Smooth muscle cell (in vitro differentiated cells): Measurements from ENCODE around the gene ALOX12B. TPM values are rescaled to one million over a fixed set of nuclear protein-coding genes. Genes with fewer than 3 reads are reported as not detected.
A peak's percentile ranks its signal among the peaks of the same experiment; 100 is the strongest.

ENCODE experiments used
- DNase-seq: peaks from one replicate; lab custom pipeline; 2025; ENCODE audit not compliant: unreplicated experiment; lab: John Stamatoyannopoulos, UW
- H2AFZ ChIP-seq: fragments of 200-600 bp; sonication (generic); 2 replicates; pipeline ENCODE4 v1.6.0; 2016; ENCODE audit warnings: antibody characterized with exemption, low read depth, mild to moderate bottlenecking
- H3F3A ChIP-seq: fragments of 200-600 bp; sonication (generic); 2 replicates; pipeline ENCODE4 v1.6.0; 2017; ENCODE audit warnings: antibody characterized with exemption, low read depth
- H3K27ac ChIP-seq: fragments of 200-600 bp; sonication (generic); 2 replicates; pipeline ENCODE4 v1.5.1; 2016; ENCODE audit warnings: low read depth, mild to moderate bottlenecking
- H3K27me3 ChIP-seq: fragments of 200-600 bp; sonication (generic); 2 replicates; pipeline ENCODE4 v1.6.1; 2016; ENCODE audit warnings: low read depth, mild to moderate bottlenecking
- H3K36me3 ChIP-seq: fragments of 200-600 bp; sonication (generic); 2 replicates; pipeline ENCODE4 v1.5.1; 2016; ENCODE audit warnings: low read depth
- H3K4me1 ChIP-seq: fragments of 200-600 bp; sonication (generic); 2 replicates; pipeline ENCODE4 v1.5.1; 2016; ENCODE audit warnings: low read depth
- H3K4me2 ChIP-seq: fragments of 200-600 bp; sonication (generic); 2 replicates; pipeline ENCODE4 v1.6.0; 2016; ENCODE audit warnings: mild to moderate bottlenecking
- H3K4me3 ChIP-seq: fragments of 200-600 bp; sonication (generic); 2 replicates; pipeline ENCODE4 v1.5.1; 2016; ENCODE audit warnings: mild to moderate bottlenecking
- H3K79me2 ChIP-seq: fragments of 200-600 bp; sonication (generic); 2 replicates; pipeline ENCODE4 v1.6.0; 2016; ENCODE audit warnings: low read depth, mild to moderate bottlenecking
- H3K9ac ChIP-seq: fragments of 200-600 bp; sonication (generic); 2 replicates; pipeline ENCODE4 v1.6.0; 2016; ENCODE audit warnings: low read depth
- H3K9me3 ChIP-seq: fragments of 200-600 bp; sonication (generic); replicated peaks from 2 replicates; pipeline ENCODE4 v1.5.1; 2016; ENCODE audit warnings: low read depth
- H4K20me1 ChIP-seq: fragments of 200-600 bp; sonication (generic); 2 replicates; pipeline ENCODE4 v1.6.0; 2016; ENCODE audit warnings: low read depth
- WGBS: methylation state at CpG from one replicate; pipeline ENCODE4 v1.1.7; 2016; ENCODE audit warnings: low lambda C conversion rate; 5-methylcytosine and 5-hydroxymethylcytosine counted together
- polyA plus RNA-seq: library from polyadenylated mRNA; unstranded; fragments of >200 nt; fragmentation: Nextera tagmentation; extraction: Ambion mirVana; gene quantifications from 2 replicates; pipeline ENCODE4 v1.2.1, GENCODE V29; 2016
- total RNA-seq: library from RNA; depleted of rRNA; stranded (reverse); fragments of >200 nt; gene quantifications from 2 replicates; pipeline ENCODE4 v1.2.3, GENCODE V29; 2014
- TF ChIP-seq, protein P1 (sequence below): fragments of 200-600 bp; sonication (generic); IDR thresholded peaks from 2 replicates; pipeline ENCODE4 v1.5.1; 2017; ENCODE audit warnings: borderline replicate concordance, mild to moderate bottlenecking, antibody characterized with exemption; ENCODE audit not compliant: insufficient read depth, poor library complexity, severe bottlenecking

The ALOX12B gene
- total and polyA plus RNA-seq, 2 experiments from 2014 or later, result 3.0 to 4.9 TPM

DNA sequence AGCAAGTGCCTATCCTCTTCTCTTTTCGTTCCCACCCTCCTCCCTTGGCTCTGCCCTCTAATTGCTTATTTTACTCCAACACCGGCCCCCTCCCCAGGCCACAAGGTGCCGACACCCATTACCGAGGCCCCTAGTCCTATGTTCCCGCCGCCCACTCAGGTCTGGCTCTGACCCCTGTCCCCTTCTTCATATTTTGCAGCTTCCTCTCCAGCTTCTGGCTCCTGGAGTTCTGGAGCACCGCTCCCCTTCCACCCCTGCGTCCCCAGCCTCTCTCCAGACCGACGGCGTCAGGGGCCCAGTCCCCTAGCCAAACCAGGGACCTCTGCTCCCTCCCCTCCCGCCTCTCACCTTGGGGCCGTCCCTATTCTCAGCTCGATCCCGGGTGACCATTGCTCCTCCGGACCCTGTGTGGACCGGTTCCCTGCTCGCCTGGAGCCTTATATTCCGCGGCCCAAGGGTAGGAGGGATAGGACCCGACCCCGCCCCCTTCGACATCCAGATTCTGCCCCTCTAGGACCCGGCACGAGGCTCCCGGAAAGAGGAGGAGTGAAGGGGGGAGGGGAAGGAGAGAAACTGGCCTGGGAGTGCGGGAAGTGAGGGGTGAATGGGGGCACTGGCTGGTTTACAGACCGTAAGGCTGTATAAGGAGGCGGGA is 36.3 kb upstream of the ALOX12B start, which contains the start of gene HES7:
TSS of gene HES7 (minus strand) at position 412 of the 655 bp plus-strand sequence. CDS start at position 390, 22 bp downstream.
- peak within 1 kb of the TSS; percentile 69 for H2AFZ ChIP-seq
- peaks cover 9% of the 10 kb centered on the region for H4K20me1 ChIP-seq
- peaks cover 25% of the 10 kb centered on the region for H3K27me3 ChIP-seq
- no peaks in the 10 kb centered on the region for H3K79me2 ChIP-seq
- peaks cover 22% of the 10 kb centered on the region for H3K4me1 ChIP-seq
- no peaks in the 10 kb centered on the region for H3K9me3 ChIP-seq
- WGBS, result 3% methylated on average over 29 of the region's 29 CpGs
- H3K36me3 ChIP-seq, result no peaks in the 10 kb centered on the region
- H3K4me2 ChIP-seq, result peak within 1 kb of the TSS; percentile 89
- H3K4me3 ChIP-seq, result peak within 1 kb of the TSS; percentile 59
- DNase-seq, result no peak
- no peak within 1 kb of the TSS for H3K9ac ChIP-seq
- no peak within 1 kb of the TSS for H3K27ac ChIP-seq
- peaks cover 22% of the 10 kb centered on the region for H3F3A ChIP-seq
- TF ChIP-seq, protein P1, sequence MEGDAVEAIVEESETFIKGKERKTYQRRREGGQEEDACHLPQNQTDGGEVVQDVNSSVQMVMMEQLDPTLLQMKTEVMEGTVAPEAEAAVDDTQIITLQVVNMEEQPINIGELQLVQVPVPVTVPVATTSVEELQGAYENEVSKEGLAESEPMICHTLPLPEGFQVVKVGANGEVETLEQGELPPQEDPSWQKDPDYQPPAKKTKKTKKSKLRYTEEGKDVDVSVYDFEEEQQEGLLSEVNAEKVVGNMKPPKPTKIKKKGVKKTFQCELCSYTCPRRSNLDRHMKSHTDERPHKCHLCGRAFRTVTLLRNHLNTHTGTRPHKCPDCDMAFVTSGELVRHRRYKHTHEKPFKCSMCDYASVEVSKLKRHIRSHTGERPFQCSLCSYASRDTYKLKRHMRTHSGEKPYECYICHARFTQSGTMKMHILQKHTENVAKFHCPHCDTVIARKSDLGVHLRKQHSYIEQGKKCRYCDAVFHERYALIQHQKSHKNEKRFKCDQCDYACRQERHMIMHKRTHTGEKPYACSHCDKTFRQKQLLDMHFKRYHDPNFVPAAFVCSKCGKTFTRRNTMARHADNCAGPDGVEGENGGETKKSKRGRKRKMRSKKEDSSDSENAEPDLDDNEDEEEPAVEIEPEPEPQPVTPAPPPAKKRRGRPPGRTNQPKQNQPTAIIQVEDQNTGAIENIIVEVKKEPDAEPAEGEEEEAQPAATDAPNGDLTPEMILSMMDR, result no peak

DNA sequence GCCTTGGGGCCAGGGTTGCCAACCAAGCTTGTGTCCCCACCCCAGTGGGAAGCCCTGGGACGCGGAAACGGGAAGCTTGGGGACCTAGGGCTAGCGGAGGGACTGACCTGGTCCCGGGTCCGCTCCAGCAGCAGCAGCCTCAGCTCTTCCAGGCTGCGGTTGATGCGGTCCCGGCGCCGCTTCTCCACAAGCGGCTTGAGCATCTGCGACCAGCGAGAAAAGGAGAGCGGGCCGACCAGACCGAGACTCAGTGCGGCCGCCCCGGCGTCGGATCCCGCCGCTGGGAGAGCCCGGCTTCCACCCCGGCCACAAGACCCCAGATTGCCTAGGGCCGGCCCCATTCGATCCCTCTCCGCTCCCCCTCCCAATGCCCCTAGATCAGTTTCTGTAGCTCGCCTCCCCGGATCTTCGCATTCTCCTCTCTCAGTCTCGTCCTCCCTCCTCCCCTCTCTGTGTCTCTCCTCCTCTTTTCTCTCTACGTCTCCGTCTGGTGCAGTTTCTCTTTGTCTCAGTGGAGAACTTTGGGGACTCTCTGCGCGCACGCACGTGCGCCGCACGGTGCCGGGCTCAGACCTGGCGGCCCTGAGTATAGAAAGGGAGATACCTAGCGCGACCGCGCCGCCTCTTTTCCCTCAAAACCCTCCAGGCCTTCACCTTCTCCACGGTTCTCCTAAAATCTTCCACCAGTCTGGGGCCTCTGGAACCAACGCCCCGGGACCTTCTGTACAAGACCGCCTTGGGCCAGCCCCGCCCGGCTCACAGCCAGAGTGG is 35.6 kb upstream of the ALOX12B start:
- no peaks in the 10 kb centered on the region for H3K36me3 ChIP-seq
- H2AFZ ChIP-seq, result peak overlapping the region; percentile 69
- H3K4me2 ChIP-seq, result peak overlapping the region; percentile 89
- H3K27ac ChIP-seq, result no peak overlapping the region
- peaks cover 25% of the 10 kb centered on the region for H3K27me3 ChIP-seq
- H3K9me3 ChIP-seq, result no peaks in the 10 kb centered on the region
- under 1% methylated on average over 51 of the region's 55 CpGs for WGBS
- TF ChIP-seq, protein P1, result no peak
- H3K79me2 ChIP-seq, result no peaks in the 10 kb centered on the region
- peaks cover 22% of the 10 kb centered on the region for H3F3A ChIP-seq
- no peak overlapping the region for H3K9ac ChIP-seq
- no peak for DNase-seq
- peaks cover 9% of the 10 kb centered on the region for H4K20me1 ChIP-seq
- H3K4me1 ChIP-seq, result peaks cover 22% of the 10 kb centered on the region
- H3K4me3 ChIP-seq, result peak overlapping the region; percentile 59

DNA sequence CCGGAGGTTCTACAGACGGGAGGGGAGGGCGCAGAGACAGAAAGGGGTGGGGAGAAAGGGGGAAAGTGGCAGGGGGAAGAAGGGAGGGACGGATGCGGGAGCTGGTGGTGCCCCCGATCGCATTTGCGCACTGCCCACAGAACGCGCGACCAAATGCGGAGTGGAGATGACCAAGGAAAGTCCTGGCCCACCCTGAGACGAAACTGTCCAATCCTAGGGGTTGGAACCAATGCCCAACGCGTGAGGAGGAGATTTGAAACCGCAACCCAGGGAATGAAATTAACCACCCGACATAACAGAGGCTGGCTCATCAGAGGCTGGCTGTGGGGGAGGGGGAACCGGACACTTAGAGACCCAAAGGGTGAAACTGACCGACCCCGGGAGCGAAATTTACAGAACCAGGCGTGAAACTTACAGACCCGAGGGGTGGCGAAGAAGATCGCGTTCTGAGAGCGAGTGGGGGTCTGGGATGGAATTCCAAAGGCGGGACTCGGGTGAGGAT is 35.0 kb upstream of the ALOX12B start:
- H3K27me3 ChIP-seq, result peaks cover 30% of the 10 kb centered on the region
- H3K4me2 ChIP-seq, result peak overlapping the region; percentile 89
- TF ChIP-seq, protein P1, result no peak
- 2% methylated on average over 25 of the region's 29 CpGs for WGBS
- H4K20me1 ChIP-seq, result peaks cover 9% of the 10 kb centered on the region
- peaks cover 22% of the 10 kb centered on the region for H3K4me1 ChIP-seq
- no peaks in the 10 kb centered on the region for H3K79me2 ChIP-seq
- H3F3A ChIP-seq, result peaks cover 22% of the 10 kb centered on the region
- H3K27ac ChIP-seq, result no peak overlapping the region
- no peaks in the 10 kb centered on the region for H3K36me3 ChIP-seq
- peak overlapping the region; percentile 59 for H3K4me3 ChIP-seq
- no peaks in the 10 kb centered on the region for H3K9me3 ChIP-seq
- no peak for DNase-seq
- H2AFZ ChIP-seq, result peak overlapping the region; percentile 69
- H3K9ac ChIP-seq, result no peak overlapping the region
